ENCODE measurements around the gene IL10RA.
"Not testable (repeated sequence)": the region's sequence is repeated elsewhere in the genome, so short reads cannot be mapped to it uniquely, and the experiment has no call there.

Gene IL10RA

GRCh38 chr11:117962826-117963225, 23.4 kb upstream of the IL10RA start:
- DNase-seq: no peak

DNA sequence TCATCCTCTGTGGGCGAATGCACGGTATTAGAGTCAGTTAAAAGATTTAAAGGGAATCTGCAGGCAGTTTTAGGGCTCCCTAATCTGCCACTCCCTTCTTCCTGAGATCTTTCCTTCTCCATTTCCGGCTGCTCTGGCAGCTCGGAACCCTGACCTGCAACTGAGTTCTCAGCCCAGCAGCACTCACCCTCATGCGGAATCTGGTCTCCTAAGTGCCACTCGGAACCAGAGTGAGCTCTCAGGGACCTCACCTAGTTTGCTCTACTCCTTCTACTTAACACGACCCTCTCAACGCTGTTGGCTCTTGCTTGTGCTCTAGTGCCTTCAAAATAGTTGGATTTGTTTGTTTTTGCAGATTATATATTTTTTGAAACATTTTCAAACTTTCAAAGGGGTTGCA, 19.3 kb upstream of the IL10RA start:
- no peak for DNase-seq

- no peak for DNase-seq
These were observed 16.8 kb upstream of the IL10RA start for GRCh38 chr11:117969160-117969991.

- DNase-seq: no peak
These were observed 15.7 kb upstream of the IL10RA start for GRCh38 chr11:117970400-117971024.

DNA sequence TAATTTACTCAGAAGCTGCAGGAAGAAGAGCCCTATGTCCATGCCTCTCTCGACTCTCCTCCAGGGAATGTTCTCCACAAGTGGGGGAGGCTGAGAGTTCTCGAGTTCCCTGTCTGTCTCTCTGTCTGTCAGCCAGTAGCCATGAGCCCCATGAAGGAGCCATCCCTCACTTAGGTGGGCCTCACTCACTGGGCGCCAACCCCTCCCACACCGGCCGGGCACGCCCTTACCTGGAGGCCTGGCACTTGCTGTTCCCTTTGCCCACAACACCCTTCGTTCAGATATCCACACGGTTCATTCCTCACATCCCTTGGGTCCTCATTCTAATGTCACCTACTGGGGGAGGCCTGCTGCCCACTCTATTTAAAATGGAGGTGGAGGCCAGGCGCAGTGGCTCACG, 14.2 kb upstream of the IL10RA start:
- DNase-seq: no peak

GRCh38 chr11:117972629-117973502, 13.3 kb upstream of the IL10RA start:
- no peak for DNase-seq

GRCh38 chr11:117973503-117973860, 12.7 kb upstream of the IL10RA start:
- no peak for DNase-seq

DNA sequence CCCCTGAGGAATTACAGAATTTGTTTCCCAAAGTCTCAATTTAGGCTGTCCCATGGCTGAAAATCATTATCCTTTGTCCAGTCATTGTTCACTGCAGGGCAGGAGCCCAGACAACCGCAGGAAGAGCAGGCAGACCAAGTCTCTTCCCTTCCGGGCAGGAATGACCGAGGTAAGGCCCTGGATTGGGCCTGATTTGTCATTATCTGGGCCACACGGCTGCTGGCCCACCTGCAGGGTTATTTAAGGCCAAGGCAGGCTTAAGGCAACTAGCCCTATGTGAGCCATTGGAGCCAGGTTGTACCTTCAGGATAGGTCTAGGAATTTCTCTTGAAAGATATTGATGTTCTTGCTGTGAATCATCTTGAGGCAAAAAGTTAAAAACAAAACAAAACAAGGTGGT, 9.7 kb upstream of the IL10RA start:
- no peak for DNase-seq

- no peak for DNase-seq
These were observed 9.2 kb upstream of the IL10RA start for GRCh38 chr11:117977029-117977428.

GRCh38 chr11:117977612-117978264, 8.5 kb upstream of the IL10RA start:
- not testable (repeated sequence) for DNase-seq

DNA sequence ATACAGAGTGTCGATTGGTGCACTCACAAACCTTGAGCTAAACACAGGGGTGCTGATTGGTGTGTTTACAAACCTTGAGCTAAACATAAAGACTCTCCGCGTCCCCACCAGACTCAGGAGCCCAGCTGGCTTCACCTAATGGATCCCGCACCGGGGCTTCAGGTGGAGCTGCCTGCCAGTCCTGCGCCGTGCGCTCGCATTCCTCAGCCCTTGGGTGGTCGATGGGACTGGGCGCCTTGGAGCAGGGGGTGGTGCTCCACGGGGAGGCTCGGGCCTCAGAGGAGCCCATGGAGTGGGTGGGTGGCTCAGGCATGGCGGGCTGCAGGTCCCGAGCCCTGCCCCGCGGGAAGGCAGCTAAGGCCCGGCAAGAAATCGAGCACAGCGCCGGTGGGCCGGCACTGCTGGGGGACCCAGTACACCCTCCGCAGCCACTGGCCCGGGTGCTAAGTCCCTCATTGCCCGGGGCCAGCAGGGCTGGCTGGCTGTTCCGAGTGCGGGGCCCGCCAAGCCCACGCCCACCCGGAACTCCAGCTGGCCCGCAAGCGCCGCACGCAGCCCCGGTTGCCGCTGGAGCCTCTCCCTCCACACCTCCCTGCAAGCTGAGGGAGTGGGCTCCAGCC, 7.8 kb upstream of the IL10RA start:
- not testable (repeated sequence) for DNase-seq

DNA sequence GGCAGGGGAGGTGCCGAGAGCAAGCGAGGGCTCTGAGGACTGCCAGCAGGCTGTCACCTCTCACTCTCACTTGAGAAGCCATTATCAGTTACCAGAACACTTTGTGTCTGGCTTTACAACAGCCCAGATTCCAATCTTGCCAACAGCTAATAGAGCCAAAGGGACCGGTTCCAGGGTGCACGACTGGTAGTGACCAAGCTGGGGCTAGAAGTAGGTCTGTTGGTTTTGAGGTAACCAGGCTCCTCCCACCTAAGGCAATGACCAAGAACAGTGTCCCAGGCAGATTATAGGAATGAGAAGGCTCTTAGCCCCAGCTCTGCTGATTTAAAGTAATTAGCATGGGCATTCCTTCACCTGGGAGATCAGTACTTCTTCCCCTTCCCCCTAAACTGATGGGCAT, 7.2 kb upstream of the IL10RA start:
- no peak for DNase-seq

DNA sequence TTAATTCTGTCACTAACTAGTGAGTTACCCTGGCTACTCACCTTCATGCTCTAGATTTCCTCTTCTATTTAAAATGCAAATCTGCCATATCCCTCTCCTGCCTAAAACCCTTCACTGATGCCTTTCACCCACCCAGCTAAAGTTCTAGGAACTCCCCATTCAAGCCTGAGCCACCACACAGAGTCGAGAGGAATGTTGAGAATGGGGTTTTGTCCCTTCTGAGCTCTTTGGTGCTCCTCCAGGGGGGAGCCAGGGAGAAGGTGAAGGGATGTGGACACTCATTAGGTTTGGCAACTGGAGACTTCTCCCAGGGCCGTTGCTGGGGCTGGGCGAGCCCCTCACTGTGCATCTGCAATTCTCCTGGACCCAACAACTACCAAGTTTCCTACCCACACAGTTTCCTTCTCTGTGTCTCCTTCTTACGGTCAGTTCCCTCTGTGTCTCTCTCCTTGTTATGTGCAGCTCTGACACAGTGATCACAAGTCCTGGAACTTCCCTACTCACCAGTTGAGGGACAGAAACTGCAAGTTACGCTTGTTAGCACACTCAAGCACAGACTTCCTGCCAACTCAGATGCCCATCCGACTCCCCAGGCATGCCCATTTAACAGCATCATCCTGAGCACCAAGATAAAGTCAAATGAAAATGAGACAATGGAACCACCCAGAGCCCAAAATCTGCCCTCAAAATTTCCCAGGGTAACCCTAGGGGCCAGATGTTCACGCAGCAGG, 6.5 kb upstream of the IL10RA start:
- no peak for DNase-seq

DNA sequence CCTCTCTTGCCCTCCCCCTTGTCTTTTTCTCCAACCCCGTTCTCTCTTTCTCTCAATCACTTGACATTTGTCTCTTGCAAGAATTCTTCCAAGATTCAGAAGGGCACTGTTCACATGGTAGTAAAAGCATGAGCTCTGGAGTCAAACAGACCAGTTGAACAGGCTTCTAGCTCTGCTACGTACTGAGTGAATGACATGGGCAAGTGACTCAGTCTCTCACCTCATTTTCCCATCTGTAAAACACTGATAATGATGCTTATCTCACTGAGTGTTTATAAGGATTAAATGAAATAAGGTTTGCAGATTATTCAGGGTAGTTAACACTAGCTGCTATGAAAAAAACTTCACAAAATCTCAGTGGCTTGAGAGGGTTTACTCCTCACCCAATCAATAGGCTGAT, 5.9 kb upstream of the IL10RA start:
- no peak for DNase-seq

DNA sequence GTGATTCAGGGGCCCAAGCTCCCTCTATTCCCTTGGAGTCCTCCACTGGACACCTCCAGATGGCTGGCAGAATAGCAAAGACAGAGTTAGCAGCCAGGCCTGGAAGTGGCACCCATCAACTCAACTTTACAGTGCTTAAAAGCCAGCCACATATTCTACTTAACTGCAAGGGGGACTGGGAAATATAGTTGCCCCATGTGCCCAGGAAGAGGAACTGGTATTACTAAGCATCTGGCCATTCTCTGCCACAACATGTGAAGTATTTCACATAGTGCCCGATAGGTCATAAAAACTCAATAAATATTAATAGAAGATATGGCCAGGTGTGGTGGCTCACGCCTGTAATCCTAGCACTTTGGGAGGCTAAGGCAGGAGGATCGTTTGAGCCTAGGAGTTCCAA, 5.5 kb upstream of the IL10RA start:
- no peak for DNase-seq

GRCh38 chr11:117983163-117983475, 3.1 kb upstream of the IL10RA start:
- DNase-seq: no peak

DNA sequence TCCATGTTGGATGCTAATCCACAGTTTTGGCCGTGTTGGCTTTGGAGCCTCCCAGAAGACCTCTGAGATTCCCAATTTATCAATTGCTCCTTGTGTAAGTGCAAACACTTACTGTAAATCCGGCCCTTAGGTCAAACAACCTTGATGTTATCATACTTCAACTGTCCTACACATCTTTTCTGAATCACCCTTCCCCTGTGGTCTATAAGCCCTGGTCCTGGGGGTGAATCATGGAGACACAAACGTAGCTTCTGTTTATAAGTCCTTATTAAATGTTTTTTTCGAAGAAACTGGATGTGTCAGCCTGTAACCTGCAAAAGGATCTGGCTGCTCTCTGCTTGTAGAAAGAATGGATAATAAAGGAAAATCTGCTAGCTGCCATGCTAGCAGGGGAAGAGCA, 1.7 kb upstream of the IL10RA start:
- no peak for DNase-seq

- DNase-seq: no peak
These were observed 884 bp downstream of the IL10RA start for GRCh38 chr11:117986981-117987574.

- no peak for DNase-seq
These were observed 3.3 kb downstream of the IL10RA start for GRCh38 chr11:117989351-117990102.

- no peak for DNase-seq
These were observed 5.9 kb downstream of the IL10RA start for GRCh38 chr11:117992136-117992535.

DNA sequence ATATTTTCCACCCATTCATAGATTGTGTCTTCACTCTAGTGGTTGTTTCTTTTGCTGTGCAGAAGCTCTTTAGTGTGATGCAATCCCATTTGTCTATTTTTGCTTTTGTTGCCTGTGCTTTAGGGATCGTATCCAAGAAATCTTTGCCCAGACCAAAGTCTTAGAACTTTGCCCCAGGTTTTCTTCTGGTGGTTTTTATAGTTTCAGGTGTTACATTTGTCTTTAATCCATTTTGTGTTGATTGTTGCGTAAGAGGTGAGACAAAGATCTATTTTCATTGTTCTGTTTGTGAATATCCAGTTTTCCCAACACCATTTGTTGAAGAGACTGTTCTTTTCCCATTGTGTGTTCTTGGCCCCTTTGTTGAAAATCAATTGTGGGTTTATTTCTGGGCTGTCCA, 6.4 kb downstream of the IL10RA start:
- DNase-seq: no peak

Data from activated gamma-delta T cell (primary cell).